ENCODE results near the gene KHDC3L.

KHDC3L gene, protein sequence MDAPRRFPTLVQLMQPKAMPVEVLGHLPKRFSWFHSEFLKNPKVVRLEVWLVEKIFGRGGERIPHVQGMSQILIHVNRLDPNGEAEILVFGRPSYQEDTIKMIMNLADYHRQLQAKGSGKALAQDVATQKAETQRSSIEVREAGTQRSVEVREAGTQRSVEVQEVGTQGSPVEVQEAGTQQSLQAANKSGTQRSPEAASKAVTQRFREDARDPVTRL

DNA sequence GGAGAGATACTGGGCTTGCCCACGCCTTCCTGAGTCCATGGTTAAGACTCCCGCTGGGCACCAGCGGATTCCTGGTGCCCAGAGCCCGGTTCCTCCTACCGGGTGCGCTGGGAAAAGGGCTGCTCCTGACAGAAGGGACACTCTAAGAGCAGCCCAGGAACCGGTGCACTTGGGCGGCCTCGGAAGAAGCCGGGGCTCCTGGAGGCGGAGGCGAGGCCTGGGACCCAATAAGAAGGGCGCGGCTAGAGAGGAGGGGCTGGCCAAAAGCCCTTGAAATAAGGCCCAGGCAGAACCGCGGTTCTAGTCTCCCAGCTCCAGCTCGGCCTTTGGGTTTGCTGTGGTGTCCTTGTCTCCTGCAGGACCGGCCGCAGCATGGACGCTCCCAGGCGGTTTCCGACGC is at the start of gene KHDC3L:
Gene KHDC3L (plus strand): TSS at position 301 of the 400 bp plus-strand sequence. CDS start 72 bp downstream, at position 373.
- DNase-seq: no peak

DNA sequence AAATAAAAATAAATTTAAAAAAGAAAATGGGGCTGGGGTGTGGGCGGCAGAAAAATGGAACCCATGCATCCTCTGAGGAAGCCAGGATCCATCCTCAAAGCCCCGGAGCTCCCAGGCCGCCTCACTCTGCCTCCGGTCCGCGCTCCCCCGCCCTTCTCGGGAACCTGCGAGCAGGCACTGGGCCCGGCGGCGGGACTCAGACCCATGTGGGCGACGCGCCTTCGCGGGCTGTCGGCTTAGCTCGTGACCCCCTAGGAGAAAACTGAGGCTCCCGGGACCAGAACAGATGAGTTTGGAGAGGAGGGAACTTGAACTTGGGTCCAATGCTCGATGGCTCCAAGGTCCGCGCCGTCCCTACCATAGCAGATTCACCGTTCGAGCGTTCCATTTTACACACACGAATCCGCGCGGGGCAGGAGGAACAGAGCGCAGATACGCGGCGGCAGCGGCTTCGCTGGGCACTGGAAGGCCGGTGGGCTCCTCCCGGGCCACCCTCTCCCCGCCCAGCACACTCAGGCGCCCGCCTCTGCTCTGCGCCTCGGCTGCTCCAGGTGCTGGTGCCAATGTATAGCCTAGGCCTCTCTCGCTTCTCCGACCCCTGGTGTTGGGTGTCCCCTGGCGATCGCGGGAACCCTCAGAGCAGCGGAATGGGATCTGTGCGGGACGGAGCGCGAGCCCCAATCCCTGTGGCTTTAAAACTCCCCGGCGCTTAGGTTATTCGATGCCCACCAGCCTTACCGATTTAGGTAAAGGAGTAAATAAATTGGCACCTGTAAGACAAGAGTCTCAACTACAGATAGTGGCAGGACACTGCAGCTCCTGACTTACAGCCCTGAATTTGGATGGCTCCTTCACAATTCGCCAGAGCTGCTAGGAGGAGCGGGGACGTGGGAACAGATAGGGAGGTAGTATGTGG is 47.6 kb upstream of the KHDC3L start:
- DNase-seq: no peak

DNA sequence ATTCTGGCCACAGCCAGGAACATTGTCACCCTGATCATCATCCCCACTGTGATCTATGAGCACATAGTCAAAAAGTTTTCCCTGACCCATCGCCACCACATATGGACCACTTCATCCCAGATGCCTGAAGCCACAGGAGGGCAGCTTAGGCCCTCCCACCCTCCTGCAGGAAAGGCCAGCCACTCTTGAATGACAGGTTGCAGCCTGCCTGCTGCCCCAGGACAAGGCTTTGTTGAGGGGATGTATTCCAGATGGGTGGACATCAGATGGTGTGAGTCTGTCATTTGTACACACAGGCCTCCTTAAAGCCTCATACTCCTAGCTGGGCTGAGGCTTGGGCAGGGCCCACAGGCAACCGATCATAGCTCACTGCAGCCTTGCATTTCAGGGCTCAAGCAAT is 39.1 kb upstream of the KHDC3L start:
- no peak for DNase-seq

DNA sequence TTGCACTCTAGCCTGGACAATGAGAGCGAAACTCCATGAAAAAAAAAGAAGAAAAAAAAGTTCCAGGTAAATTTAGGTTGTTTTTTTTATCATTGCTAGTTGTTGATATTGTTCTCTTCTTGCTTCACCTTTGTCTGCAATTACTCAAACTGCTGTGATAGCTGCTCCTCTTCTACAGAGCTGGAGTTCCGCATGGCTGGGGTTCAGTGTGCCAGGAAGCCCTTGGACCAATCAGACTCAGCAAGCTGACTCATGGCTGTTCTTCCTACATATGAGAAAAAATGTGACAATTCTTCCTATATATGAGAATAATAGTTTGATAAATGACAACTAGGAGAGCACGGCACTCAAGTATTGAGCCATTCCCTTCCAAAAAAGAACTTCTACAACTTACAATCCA is 36.8 kb upstream of the KHDC3L start:
- no peak for DNase-seq

DNA sequence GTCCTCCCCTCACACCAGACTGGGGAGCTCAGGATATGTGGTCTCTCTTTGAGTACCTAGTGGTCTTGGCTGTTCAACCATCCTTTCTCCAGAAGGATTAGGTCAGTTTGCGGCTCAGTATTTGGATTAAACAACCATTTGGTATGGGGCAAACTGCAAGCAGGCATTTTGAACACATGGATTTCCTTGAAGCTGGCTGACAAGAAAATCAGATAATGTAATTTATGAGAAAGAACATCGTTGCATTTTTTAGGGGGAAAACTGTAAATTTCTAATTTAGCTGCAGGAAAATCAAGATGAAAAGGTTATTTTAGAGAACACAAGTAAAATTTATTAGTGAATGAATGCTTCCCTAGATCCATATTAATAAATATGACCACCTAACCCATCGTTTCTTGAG is 33.7 kb upstream of the KHDC3L start:
- DNase-seq: no peak

DNA sequence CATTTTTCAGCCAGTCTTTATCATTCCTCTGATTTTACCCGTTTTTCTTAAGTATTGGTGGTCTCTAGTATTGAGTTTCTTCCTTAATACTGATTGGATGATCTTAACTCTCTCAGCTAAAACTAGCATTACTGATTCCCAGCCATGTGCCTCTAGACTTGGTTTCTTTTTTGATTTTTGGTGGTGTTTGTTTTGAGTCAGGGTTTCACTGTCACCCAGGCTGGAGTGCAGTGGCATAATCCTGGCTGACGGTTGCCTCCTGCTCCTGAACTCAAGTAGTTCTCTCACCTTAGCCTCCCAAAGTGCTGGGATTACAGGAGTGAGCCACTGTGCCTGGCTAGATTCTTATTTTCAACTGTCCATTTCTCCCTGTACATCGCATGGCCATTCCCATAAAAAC is 33.3 kb upstream of the KHDC3L start:
- no peak for DNase-seq

DNA sequence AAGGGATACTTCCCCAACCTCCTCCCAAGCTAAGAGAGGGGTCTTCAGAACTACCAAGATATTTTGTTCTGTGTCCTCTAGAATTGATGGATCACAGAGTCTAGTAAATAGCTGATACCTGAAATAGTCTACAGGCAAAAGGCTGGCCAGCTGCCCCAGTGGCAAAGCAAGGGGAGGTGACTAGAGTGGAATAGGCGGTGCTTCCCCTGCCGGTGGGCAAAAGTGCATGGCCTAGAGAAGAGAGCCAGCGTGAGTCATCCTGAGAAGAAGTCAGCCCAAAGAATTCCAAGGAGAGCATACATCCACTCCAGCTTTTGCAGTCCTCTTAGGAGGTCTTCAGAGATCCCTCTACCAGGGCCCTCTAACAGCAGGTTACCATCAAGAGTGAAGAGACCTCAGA is 23.1 kb upstream of the KHDC3L start:
- DNase-seq: no peak

DNA sequence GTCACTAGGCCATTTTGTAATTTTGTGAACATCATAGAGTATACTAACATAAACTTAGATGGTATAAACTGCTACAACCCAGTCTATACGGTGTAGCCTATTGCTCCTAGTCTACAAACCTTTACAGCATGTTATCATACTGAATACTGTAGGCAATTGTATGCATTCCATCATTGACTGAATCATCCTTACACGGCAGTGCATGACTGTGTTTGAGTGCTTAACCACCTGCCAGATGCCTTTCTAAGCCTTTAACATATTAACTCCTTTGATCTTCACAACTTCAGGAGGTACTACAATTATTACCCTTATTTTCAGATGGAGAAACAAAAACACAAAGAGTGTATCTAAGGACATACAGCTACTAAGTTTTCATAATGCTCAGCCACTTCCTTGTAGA is 22.4 kb upstream of the KHDC3L start:
- no peak for DNase-seq

DNA sequence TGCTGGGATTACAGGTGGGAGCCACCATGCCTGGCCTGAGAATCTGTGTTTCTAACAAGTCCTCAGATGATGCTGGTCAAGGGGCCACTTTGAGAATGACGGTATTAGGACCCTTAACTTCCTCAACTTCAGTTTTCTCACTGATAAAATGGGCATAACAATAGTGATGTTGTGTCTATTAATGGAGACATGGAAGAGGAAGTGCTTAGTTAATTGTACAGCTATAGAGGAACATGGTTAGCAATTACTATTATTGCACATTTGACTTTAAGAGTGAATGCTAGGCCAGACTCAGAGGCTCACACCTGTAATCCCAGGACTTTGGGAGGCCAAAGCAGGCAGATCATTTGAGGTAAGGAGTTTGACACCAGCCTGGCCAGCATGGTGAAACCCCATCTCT is 21.1 kb upstream of the KHDC3L start:
- no peak for DNase-seq

DNA sequence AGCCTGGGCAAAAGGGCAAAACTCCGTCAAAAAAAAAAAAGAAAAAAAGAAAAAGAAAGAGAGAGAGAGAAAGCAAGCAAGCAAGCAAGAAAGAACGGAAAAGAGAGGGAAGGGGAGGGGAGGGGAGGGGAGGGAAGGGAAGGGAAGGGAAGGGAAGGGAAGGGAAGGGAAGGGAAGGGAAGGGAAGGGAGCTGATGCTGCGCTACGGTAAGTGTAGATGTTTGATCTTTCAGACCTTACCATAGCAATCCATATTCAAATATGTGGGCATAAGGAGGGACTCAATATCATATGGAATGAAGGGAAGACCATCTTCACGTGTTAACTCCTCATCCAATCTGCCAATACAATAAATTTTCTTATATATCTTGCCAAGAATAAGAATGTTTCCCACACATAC is 20.3 kb upstream of the KHDC3L start:
- DNase-seq: no peak

DNA sequence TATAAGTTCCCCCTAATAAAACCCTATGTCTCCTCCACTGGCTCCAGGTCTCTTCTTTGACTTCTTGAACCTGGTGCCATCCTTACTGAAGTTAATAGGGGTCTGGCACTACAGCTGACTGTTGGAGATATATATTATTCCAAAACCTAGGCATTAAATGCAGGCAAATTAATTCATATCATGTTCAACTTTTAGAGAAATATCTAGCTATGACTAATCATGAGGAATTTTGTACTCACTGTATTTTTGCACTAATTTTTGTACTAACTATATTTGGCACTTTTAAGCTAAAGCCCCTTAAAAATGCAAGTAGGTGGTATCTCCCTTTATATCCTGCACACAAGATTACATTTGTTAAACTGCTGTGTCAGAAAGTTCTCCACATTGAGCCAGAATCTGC is 19.3 kb upstream of the KHDC3L start:
- DNase-seq: no peak

DNA sequence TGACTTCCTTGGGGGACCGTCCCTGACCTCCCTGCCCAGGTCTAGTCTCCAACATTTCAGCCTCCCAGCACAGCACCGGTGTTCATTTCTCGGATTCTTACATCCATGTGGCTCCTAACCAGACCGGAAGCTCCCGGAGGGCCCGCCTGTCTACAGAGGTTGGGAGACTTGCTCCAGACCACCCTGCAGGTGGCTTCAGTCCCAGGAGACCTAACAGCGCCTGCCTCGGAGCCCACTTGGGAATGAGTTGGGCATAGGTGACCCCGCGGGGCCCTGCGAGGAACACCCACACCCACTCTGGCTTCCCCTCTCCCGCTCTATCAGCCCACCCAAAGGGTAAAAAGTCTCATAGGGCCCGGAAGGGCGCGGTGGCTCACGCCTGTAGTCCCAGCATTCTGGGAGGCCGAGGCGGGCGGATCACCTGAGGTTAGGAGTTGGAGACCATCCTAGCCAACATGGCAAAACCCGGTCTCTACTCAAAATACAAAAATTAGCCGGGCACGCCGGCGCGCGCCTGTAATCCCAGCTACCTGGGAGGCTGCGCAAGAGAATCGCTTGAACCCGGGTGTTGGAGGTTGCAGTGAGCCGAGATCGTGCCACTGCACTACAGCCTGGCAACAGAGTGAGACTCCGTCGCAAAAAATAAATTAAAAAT is 13.8 kb upstream of the KHDC3L start:
- DNase-seq: no peak

DNA sequence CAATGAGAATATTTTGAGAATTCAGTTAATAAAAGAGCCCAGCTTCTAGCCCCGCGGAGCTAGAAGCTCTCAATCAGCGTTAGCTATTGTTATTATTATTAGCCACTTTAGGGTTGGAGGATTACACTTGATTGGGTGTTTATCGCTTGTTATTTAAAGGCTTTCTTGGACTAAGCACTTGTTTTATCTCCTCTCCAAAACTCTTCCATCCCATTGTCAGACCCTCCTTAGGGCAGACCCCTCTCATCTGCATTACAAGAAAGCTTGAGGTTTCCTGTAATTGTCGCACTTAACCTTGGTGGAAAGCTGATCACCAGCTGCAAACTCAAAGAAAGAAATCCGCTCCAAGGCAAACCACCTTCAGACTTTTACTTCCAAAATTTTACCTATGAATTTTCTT is 13.1 kb upstream of the KHDC3L start:
- no peak for DNase-seq

DNA sequence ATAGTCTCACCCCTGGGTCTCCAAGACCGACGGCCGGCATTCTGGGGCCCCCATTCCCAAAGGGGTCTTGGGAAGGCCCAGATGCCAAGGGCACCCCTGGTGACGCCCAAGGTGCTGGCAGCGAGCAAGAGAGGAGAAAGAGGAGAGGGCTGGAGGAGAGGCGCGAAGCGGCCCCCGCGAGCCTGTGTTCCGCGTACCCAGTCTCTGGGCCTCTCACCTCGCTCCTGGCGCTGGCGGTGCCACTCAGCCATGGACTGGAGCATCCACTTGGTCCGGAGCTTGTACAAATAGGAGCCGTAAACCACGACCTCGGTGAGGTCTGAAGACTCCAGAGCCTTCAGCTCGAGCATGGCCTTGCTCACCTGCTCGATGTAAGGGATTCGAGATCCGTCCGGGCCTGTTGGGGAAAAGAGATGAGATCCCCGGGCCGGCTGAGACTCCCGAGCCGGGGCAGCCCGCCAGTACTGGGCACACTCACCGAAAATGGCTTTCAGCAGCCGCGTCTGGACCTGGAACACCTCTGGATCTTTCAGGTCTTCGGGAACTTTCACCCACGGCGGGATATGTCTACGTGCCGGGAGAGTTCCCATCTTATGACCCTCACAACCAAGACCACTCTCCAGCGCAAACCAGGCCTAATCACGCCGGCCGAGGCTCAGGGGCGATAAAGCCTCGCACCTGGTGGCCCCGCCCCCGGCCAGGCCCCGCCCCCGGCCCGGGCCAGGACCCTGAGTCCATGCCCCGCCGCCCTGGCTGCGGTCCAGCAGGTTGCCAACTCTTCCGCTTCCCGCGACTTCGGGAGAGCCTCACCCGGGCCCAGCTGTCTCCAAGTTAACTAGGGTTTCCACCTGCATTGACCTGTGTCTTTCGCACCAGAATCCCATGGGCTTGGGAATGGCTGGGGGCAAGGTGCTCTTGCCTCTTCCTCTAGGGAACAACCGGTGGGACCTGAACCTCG is 8.5 kb upstream of the KHDC3L start, which contains the start of gene DPPA5:
Gene DPPA5 (minus strand): TSS at position 641 of the 958 bp plus-strand sequence. CDS start 51 bp downstream, at position 590.
- DNase-seq: no peak

DNA sequence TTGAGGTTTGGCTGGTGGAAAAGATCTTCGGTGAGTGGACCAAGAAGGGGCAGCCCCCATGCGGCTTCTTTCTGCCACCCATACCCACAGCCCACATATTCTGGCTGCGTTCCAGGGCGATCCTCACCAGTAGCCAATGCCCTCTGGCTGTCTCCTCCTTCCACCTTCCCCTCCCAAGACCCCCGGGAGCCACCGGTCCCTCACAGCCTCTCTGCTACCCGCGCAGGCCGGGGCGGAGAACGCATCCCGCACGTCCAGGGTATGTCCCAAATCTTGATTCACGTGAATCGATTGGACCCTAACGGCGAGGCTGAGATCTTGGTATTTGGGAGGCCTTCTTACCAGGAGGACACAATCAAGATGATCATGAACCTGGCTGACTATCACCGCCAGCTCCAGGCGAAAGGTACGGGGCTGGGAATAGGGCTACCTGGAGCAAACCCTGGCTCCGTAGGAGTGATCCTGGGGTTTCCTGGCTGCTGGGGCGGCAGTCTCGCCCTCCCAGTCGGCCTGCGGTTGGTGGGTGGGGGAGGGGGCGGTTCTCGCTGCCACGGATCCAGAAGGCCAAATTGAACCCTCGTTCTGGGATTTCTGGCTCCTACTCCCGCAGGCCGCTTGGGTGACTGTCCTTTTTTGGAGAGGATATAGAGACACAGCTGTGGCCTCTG is 545 bp downstream of the KHDC3L start:
- DNase-seq: no peak

DNA sequence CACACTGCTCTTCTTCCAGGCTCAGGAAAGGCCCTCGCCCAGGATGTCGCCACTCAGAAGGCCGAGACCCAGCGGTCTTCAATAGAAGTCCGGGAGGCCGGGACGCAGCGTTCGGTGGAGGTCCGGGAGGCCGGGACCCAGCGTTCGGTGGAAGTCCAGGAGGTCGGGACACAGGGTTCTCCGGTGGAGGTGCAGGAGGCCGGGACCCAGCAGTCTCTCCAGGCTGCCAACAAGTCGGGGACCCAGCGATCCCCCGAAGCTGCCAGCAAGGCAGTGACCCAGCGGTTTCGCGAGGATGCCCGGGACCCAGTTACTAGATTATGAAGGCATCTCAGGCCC is 1.0 kb downstream of the KHDC3L start:
- no peak for DNase-seq

DNA sequence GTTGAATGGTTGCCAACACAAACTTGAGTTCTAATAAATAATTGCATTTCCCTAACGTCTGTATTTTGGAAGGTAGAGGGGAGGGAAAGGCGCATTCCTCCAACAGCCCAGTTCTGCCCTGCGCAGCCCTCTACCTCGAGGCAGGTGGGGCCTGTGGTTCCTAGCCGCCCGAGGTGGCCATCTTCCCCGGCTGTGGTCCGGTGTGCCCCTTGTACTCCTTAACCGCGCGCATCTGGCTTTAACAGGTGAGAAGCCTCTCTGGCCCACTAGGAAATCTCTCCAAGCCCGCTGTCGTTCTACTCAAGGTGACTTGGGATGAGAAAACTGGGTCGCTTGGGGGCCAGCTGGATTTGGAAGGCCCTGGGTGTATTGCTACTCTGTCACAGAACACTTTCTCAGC is 1.7 kb downstream of the KHDC3L start:
- DNase-seq: no peak

DNA sequence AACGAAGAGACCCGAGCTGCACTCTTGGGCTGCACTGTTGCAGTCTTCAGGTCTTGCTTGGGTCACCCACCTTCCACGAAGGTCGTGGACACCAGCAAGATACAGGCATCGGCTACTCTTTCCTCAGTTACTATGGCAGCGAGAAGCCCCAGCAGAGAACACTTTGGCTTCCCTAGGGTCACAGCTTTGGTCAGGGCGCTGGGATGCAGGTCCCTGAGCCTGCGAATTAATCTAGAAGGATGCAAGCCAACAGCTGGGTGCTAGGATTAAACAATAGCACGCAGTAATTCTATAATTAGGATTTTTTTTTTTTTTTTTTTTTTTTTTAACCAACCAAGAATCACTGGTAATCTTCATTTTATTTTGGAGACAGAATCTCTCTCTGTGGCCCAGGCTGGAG is 2.1 kb downstream of the KHDC3L start:
- no peak for DNase-seq

DNA sequence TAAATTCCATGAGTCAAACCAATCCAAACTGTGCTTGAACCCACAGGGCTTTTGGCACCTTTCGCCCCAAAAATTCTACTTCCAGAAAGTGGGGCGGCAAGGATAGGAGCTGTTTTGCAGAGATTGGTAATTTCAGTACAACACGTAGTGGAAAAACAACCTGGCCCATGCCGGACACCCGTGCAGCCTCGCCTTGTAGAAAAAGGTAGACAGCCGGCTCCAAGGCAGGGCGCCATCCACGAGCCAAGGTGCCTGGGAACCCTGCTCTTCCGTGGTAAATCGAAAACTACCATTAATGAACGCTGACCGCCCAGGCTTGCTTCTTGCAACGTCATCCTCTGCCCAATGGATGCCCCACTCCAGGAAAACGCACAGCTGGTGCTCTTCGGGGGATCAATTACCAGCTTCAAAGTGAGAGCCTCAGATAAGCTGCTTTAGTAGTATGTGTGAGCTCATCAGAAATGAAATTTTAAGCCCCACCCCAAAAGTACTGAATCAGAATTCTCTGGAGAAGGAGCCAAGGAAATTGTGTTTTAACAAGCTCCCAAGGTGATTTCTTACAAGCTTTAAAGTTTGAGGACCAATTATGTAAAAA is 5.4 kb downstream of the KHDC3L start:
- DNase-seq: no peak

DNA sequence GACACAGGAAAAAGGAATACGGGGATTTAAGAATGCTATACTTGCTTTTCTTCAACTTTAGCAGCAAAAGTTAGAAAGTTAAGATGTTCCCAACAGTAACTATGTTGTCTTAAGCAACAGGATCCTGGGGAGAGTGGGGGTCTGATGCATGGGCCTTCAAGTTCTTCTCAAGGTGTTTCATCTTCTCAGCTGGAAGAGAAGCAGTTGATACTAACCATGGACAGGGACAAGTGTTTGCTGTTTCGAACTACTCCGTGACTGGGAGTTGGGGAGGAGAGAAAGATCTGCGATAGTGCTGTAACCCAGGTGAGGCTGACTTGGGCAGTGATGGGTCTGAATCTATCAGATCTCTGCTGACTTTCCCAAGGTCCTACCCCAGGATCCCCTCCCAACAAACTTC is 6.2 kb downstream of the KHDC3L start:
- DNase-seq: no peak

DNA sequence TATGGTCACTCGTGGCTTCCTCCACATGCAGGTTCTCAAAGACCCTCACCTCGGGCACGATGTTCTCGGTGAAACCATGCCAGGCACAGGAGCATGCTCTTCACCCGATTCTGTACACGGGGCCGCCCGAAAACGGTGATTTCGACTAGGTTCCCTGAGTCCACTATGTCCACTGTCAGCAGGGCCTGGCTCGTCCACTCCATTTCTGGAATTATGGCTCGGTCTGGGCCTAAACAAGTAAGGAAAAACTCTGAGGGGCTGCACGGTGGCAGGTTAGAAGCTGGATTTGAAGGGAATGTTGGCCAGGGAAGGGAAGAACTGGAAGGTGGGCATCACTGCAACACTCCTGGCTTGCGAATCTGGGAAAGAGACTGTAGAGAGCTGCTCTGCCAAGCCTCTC is 6.7 kb downstream of the KHDC3L start:
- DNase-seq: no peak

DNA sequence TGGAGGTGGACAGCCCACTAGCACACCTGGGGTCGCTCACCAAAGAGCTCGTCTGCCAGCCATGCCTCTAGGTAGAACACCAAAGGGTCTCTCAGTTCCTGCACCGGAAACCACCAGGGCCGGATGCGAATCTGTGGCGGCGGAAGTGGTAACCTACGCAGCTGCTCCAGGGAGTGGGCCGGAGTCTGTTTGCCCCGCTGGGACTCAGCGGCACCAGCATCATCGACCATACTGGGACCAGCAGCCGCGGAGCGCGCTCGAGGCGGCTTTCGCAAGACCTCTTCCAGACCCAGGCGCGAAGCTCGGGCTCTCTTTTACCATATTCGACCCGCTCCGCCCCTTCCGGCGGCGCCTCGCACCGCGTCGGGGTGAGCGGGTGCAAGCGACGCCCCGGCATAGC is 7.1 kb downstream of the KHDC3L start, which contains the start of gene OOEP:
Gene OOEP (minus strand): TSS at position 335 of the 400 bp plus-strand sequence. CDS start 105 bp downstream, at position 230.
- no peak for DNase-seq
